Psoas muscle (tissue), 8 donors: ENCODE results near the gene LAIR2. TPM values are rescaled to one million over a fixed set of nuclear protein-coding genes. Genes with fewer than 3 reads are reported as not detected.

ENCODE experiments used
- ATAC-seq, 4 donors: fragments of 200-7000 bp; cut with Tn5 transposase; one replicate each; pipeline ENCODE4 v1.9.1; 2020; ENCODE audit warnings: moderate library complexity in 3 of 4, mild to moderate bottlenecking in 2 of 4
- DNase-seq, 2 donors: peaks; one replicate each; pipeline ENCODE4 v3.0.0-alpha.2; 2020
- H3K27ac ChIP-seq: fragments of 200-600 bp; one replicate; pipeline ENCODE4 v1.8.0; 2022
- H3K27me3 ChIP-seq, 3 donors: fragments of 200-600 bp in 1 of 3; one replicate each; pipeline versions ENCODE4 v1.6.1 to v1.8.0; 2013 to 2022; ENCODE audit warnings: low read length in 2 of 3, mild to moderate bottlenecking in 2 of 3, moderate library complexity in 1 of 3; ENCODE audit not compliant: insufficient read depth in 3 of 3
- H3K36me3 ChIP-seq, 2 donors: fragments of 200-600 bp in 1 of 2; one replicate each; pipeline versions ENCODE4 v1.6.1 to v1.8.0; 2013 to 2022; ENCODE audit warnings: low read depth in 1 of 2, mild to moderate bottlenecking in 1 of 2, moderate library complexity in 1 of 2; ENCODE audit not compliant: insufficient read depth in 1 of 2
- H3K4me1 ChIP-seq: fragments of 200-600 bp; one replicate; pipeline ENCODE4 v1.8.0; 2022
- H3K4me3 ChIP-seq: fragments of 200-600 bp; one replicate; pipeline ENCODE4 v1.8.0; 2022; ENCODE audit warnings: mild to moderate bottlenecking
- H3K9me3 ChIP-seq: fragments of 200-600 bp; one replicate; pipeline ENCODE4 v1.8.0; 2022
- CTCF ChIP-seq: fragments of 200-600 bp; IDR thresholded peaks from one replicate; pipeline ENCODE4 v1.8.0; 2022; ENCODE audit warnings: antibody characterized with exemption
- WGBS, 3 donors: extraction: QIAGEN DNeasy Blood & Tissue Kit; methylation state at CpG; one replicate each; pipeline versions ENCODE4 v1.1.6 to v1.1.7; 2013; 5-methylcytosine and 5-hydroxymethylcytosine counted together
- intact Hi-C, 2 donors: fragments of 100-400 bp; cut with DNase I; formaldehyde crosslinking; loops; one replicate each; pipeline versions ENCODE4 v1.11.0 to v1.14.2; 2022
- polyA plus RNA-seq, 3 donors: library from polyadenylated mRNA; stranded (reverse); fragments of 200-250 nt; gene quantifications; one replicate each; pipeline ENCODE4 v1.2.3, GENCODE V29; 2013
- total RNA-seq, 4 donors: library from RNA; stranded (reverse); fragmentation: NEBNext Ultra II Directional in 2 of 4; extraction: Animal tissue kit (Norgen Biotek cat#: 25700) in 2 of 4; gene quantifications; one replicate each; pipeline versions ENCODE4 v1.2.1 to v1.2.4, GENCODE V29; 2021 to 2023
- donor health status: healthy with polysubstance abuse.
- donor health status: DM: no; HTN: no; CAD: no; lungs with moderate emphysema.
- donor health status: Bipolar disorder and iron deficiency.
- donor health status: healthy.
- donor health status: DM: yes; HTN: yes; CAD: no.
- donor health status: DM: no; HTN: no; CAD: no.
- donor health status: DM: no; HTN: no; CAD: no.
- donor health status: DM: yes; HTN: yes; CAD: no.

Gene LAIR2
- total and polyA plus RNA-seq, 7 donors: not detected

DNA sequence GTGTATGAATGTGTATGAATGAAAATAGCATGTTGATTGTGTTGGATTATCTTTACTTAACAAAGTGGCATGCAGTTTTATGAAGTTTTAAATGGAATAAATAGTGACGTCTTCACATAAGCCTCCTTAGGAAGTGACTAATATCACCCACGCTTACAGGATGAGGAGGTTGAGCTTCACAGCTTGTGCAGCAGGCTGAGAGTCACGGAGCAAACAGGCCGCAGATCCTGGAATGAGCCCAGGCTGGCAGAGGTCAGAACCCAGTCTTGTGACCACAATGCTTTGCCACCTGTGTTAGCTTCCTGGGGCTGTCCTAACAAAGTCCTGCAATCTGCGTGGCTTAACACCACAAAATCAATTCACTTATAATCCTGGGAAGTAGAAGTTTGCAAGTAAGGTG, 20.8 kb downstream of the LAIR2 start:
- 49 to 67% (median 55%) methylated on average over 5 of the region's 5 CpGs for WGBS, 3 donors
- no peak for DNase-seq
- intact Hi-C loops: no loop called here
- TF ChIP-seq CTCF: no peak
- Histone ChIP-seq H3K9me3 (no peaks in the 10 kb centered on the region), H3K36me3 (no peaks in the 10 kb centered on the region), H3K4me3 (no peak overlapping the region), H3K27me3 (peaks cover 0 to 4% (median 4%) of the 10 kb centered on the region in 3 donors), H3K27ac (no peak overlapping the region), H3K4me1 (no peaks in the 10 kb centered on the region)
- ATAC-seq: no peak

- Histone ChIP-seq H3K27me3 (peaks cover 0 to 4% (median 0%) of the 10 kb centered on the region in 3 donors), H3K9me3 (no peaks in the 10 kb centered on the region), H3K4me3 (no peak overlapping the region), H3K27ac (no peak overlapping the region), H3K4me1 (no peaks in the 10 kb centered on the region), H3K36me3 (no peaks in the 10 kb centered on the region)
- ATAC-seq: no peak
- intact Hi-C loops: no loop called here
- no peak for DNase-seq
- TF ChIP-seq CTCF: no peak
- WGBS, 3 donors: 79 to 84% (median 80%) methylated on average over 5 of the region's 5 CpGs
These were observed 23.0 kb downstream of the LAIR2 start for GRCh38 chr19:54525636-54526035.

DNA sequence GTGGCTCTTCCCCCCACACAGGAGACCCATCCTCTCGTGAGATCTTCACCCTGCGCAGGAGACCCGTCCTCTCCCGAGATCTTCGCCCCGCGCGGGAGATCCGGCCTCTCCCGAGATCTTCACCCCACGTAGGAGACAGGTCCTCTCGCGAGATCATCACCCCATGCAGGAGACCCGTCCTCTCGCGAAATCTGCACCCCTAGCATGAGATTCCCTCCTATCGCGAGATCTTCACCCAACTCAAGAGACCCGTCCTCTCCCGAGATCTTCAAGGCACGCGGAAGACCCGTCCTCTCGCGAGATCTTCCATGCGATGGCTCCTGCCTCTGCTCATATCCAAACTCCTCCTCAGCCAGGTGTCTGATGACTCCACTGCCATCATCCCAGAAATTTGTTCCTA, 24.3 kb downstream of the LAIR2 start:
- Histone ChIP-seq H3K27me3 (peaks cover 0 to 4% (median 0%) of the 10 kb centered on the region in 3 donors), H3K4me3 (no peak overlapping the region), H3K4me1 (no peaks in the 10 kb centered on the region), H3K36me3 (no peaks in the 10 kb centered on the region), H3K27ac (no peak overlapping the region), H3K9me3 (no peaks in the 10 kb centered on the region)
- no peak for TF ChIP-seq CTCF
- no peak for ATAC-seq
- intact Hi-C loops: no loop called here
- DNase-seq: no peak
- 89 to 94% (median 92%) methylated on average over 26 of the region's 26 CpGs for WGBS, 3 donors

DNA sequence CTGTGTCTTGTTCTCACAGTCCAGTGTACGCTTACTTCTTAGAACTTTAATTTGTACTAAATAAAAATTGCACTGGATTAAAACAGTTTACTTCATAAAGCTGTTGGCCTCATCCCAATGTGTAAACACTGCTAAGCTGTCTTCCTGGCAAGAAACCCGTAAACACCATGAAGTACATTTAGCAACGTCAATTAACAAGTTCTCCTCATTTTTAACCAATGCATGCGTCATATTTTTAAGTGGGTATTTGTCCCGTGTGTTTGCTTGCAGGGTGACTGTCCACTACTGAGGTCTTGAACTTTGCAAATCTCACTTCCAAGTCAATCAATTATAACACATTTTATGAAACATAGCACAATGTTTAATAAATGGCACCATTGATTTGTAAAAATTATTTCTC, 28.2 kb downstream of the LAIR2 start:
- no peak for DNase-seq
- Histone ChIP-seq H3K36me3 (no peaks in the 10 kb centered on the region), H3K4me3 (no peak overlapping the region), H3K27me3 (peaks cover 0 to 1% (median 0%) of the 10 kb centered on the region in 3 donors), H3K27ac (no peak overlapping the region), H3K4me1 (no peaks in the 10 kb centered on the region), H3K9me3 (no peaks in the 10 kb centered on the region)
- WGBS, 3 donors: 59 to 74% (median 62%) methylated on average over 5 of the region's 5 CpGs
- no peak for ATAC-seq
- TF ChIP-seq CTCF: no peak
- intact Hi-C loops: no loop called here

DNA sequence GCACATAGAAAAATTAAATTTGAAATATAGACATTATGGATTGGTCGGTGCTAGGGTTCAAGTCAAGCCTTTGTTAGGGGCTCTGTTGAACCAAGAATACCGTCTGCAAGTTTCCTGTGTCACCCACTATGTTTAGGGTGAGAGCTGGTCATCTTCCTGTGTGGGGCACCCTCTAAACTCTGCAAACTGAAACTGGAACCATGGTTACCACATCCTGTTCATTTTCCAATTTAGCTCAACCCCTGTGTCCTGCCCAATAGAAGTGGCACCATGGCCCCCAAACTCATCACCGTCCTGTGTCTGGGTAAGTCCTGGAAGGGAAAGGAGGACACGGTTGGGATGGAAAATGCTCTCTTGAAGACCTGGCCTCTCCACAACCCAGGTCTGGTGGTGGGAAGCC, 29.9 kb downstream of the LAIR2 start:
- DNase-seq (no peak), ATAC-seq (no peak)
- WGBS, 3 donors: 72 to 83% (median 80%) methylated on average over 4 of the region's 4 CpGs
- no peak overlapping the region for H3K4me3 ChIP-seq
- H3K9me3 ChIP-seq: no peaks in the 10 kb centered on the region
- H3K4me1 ChIP-seq: no peaks in the 10 kb centered on the region
- peaks cover 0 to 2% (median 0%) of the 10 kb centered on the region in 3 donors for H3K27me3 ChIP-seq
- TF ChIP-seq CTCF: no peak
- intact Hi-C loops: no loop called here
- H3K36me3 ChIP-seq: no peaks in the 10 kb centered on the region
- H3K27ac ChIP-seq: no peak overlapping the region
